Measurements from ENCODE around the gene TRIM41. TPM values are rescaled to one million over a fixed set of nuclear protein-coding genes. Genes with fewer than 3 reads are reported as not detected.
A peak's percentile ranks its signal among the peaks of the same experiment; 100 is the strongest.

Gene TRIM41
- total and polyA plus RNA-seq, 9 of the 15 experiments (the other 6 are each of a cell fraction or from before 2014, with no cell fraction given), result 1.8 to 47.6 (median 20.9) TPM

- TF ChIP-seq PHF20 (IDR thresholded peaks at IDR 0.05; ENCODE audit: partially characterized antibody) (no peak), RBM22 (IDR thresholded peaks at IDR 0.05; ENCODE audit: low read depth, low read length, poor library complexity, severe bottlenecking) (no peak), TAF7 (tag; IDR thresholded peaks at IDR 0.05) (no peak), PTBP1 (IDR thresholded peaks at IDR 0.05; ENCODE audit: low read depth, low read length) (no peak), ZNF740 (CRISPR knock-in tag; IDR thresholded peaks at IDR 0.05) (no peak), ZNF740 (tag; IDR thresholded peaks at IDR 0.05) (no peak), ZNF785 (CRISPR knock-in tag; IDR thresholded peaks at IDR 0.05) (no peak), ZNF121 (CRISPR knock-in tag; conservative IDR thresholded peaks at IDR 0.05) (no peak), SRSF9 (IDR thresholded peaks at IDR 0.05; ENCODE audit: borderline replicate concordance, low read depth, low read length) (no peak), POLR2H (tag; IDR thresholded peaks at IDR 0.05; ENCODE audit: low read depth) (no peak), C11orf30 (IDR thresholded peaks at IDR 0.05; ENCODE audit: low read depth) (peak; percentile 17; the same call in 1 of the 2 replicates), POLR2G (IDR thresholded peaks at IDR 0.05; ENCODE audit: low read depth, low read length) (peak; percentile 58), ARID3A (IDR thresholded peaks at IDR 0.05; ENCODE audit: borderline replicate concordance, low read depth, low read length) (no peak), ETS2 (tag; IDR thresholded peaks at IDR 0.05; ENCODE audit: borderline replicate concordance, poor library complexity, severe bottlenecking) (no peak), DACH1 (IDR thresholded peaks at IDR 0.05; ENCODE audit: partially characterized antibody) (no peak), KAT8 (IDR thresholded peaks at IDR 0.05; ENCODE audit: low read depth) (no peak), USF1 (CRISPR knock-in tag; IDR thresholded peaks at IDR 0.05) (no peak), MYBL2 (IDR thresholded peaks at IDR 0.05; ENCODE audit: low read depth) (peak; percentile 64), MYBL2 (CRISPR knock-in tag; IDR thresholded peaks at IDR 0.05; ENCODE audit: borderline replicate concordance) (no peak), ZC3H4 (CRISPR knock-in tag; IDR thresholded peaks at IDR 0.05; ENCODE audit: borderline replicate concordance) (no peak), HNRNPK (IDR thresholded peaks at IDR 0.05; ENCODE audit: low read depth, low read length, poor library complexity, severe bottlenecking) (no peak), CTBP1 (IDR thresholded peaks at IDR 0.05; ENCODE audit: borderline replicate concordance) (peak; percentile 81), DIDO1 (tag; IDR thresholded peaks at IDR 0.05; ENCODE audit: low read depth) (no peak), SLC30A9 (CRISPR knock-in tag; IDR thresholded peaks at IDR 0.05) (no peak), PPARD (CRISPR knock-in tag; IDR thresholded peaks at IDR 0.05) (no peak), KLF16 (IDR thresholded peaks at IDR 0.05) (no peak), CBFB (CRISPR knock-in tag; IDR thresholded peaks at IDR 0.05) (no peak)
Observed at GRCh38 chr5:181215997-181216989, 6.8 kb upstream of the TRIM41 start (continued).

Measured in K562 (cell line).